T-helper 9 cell (primary cell): Measurements from ENCODE around the gene DUSP18.
"Not testable (repeated sequence)": the region's sequence is repeated elsewhere in the genome, so short reads cannot be mapped to it uniquely, and the experiment has no call there.

Experiments
- DNase-seq: peaks from one replicate; pipeline ENCODE4 v3.0.0-alpha.2; 2020
- total RNA-seq, 2 donors: gene quantifications; one replicate each; lab custom pipeline; 2026; lab: John Stamatoyannopoulos, UW

Gene DUSP18
- 10.1 to 19.5 reads per million in 2 donors for total RNA-seq

- peak; percentile 94 for DNase-seq
These were observed at the start of gene DUSP18 for GRCh38 chr22:30667494-30668385. TSS of gene DUSP18 (minus strand) at chr22:30667875. CDS start at chr22:30664003, 3,872 bp downstream.

GRCh38 chr22:30714062-30714461 is 46.4 kb upstream of the DUSP18 start:
- DNase-seq: no peak

- DNase-seq: no peak
These were observed 44.4 kb upstream of the DUSP18 start for GRCh38 chr22:30712094-30712493.

- not testable (repeated sequence) for DNase-seq
These were observed 42.3 kb upstream of the DUSP18 start for GRCh38 chr22:30709980-30710379.

GRCh38 chr22:30705710-30706651 is 38.3 kb upstream of the DUSP18 start:
- no peak for DNase-seq

GRCh38 chr22:30704978-30705377 is 37.3 kb upstream of the DUSP18 start:
- no peak for DNase-seq

GRCh38 chr22:30702856-30703255 is 35.2 kb upstream of the DUSP18 start:
- no peak for DNase-seq

- DNase-seq: no peak
These were observed 34.2 kb upstream of the DUSP18 start for GRCh38 chr22:30701872-30702271.

- no peak for DNase-seq
These were observed 30.3 kb upstream of the DUSP18 start for GRCh38 chr22:30697975-30698374.

- DNase-seq: no peak
These were observed 28.4 kb upstream of the DUSP18 start for GRCh38 chr22:30695871-30696655.

GRCh38 chr22:30695351-30695851 is 27.7 kb upstream of the DUSP18 start:
- DNase-seq: no peak

GRCh38 chr22:30694640-30695350 is 27.1 kb upstream of the DUSP18 start, which contains the start of gene OSBP2:
TSS of gene OSBP2 (plus strand) at chr22:30694874. CDS start at chr22:30694910, 36 bp downstream.
- peak; percentile 4 for DNase-seq

- peak; percentile 21 for DNase-seq
These were observed 26.5 kb upstream of the DUSP18 start for GRCh38 chr22:30694171-30694639.

- DNase-seq: no peak
These were observed 23.5 kb upstream of the DUSP18 start for GRCh38 chr22:30691204-30691603.

- no peak for DNase-seq
These were observed 21.9 kb upstream of the DUSP18 start for GRCh38 chr22:30689622-30690021.

- DNase-seq: no peak
These were observed 19.7 kb upstream of the DUSP18 start for GRCh38 chr22:30687358-30687757.

GRCh38 chr22:30685178-30685577 is 17.5 kb upstream of the DUSP18 start:
- no peak for DNase-seq

GRCh38 chr22:30681831-30682230 is 14.2 kb upstream of the DUSP18 start:
- no peak for DNase-seq

GRCh38 chr22:30680991-30681770 is 13.5 kb upstream of the DUSP18 start:
- DNase-seq: no peak

- not testable (repeated sequence) for DNase-seq
These were observed 12.4 kb upstream of the DUSP18 start for GRCh38 chr22:30679895-30680690.
